PC-3 (cell line): Measurements from ENCODE around the gene MRTFA. TPM values are rescaled to one million over a fixed set of nuclear protein-coding genes. Genes with fewer than 3 reads are reported as not detected.

ENCODE experiments used
- ATAC-seq: fragments of 200-7000 bp; cut with Tn5 transposase; 2 replicates; pipeline ENCODE4 v1.9.1; 2020; ENCODE audit warnings: mild to moderate bottlenecking, moderate library complexity
- BruUV-seq: library from RNA; stranded (reverse); fragments of 400-500 nt; replicated peaks from 2 replicates; lab custom pipeline; 2021; lab: Mats Ljungman, UMichigan
- CTCF ChIA-PET: fragments of 300-600 bp; sonication (Branson Sonifier 250); formaldehyde crosslinking; loops from one replicate; lab custom pipeline; 2022; ENCODE audit warnings: antibody characterized with exemption; lab: Charles Lee
- POLR2A ChIA-PET: fragments of 300-600 bp; sonication (Branson Sonifier 250); formaldehyde crosslinking; loops from one replicate; lab custom pipeline; 2022; ENCODE audit warnings: antibody characterized with exemption; ENCODE audit not compliant: unreplicated experiment; lab: Charles Lee
- DNase-seq: peaks from one replicate; pipeline ENCODE4 v3.0.0-alpha.2; 2015
- H2AFZ ChIP-seq: fragments of 300-600 bp; sonication (generic); 2 replicates; pipeline ENCODE4 v1.6.0; 2016; ENCODE audit warnings: antibody characterized with exemption, low read length
- H3F3A ChIP-seq: fragments of 300-600 bp; sonication (generic); one replicate; pipeline ENCODE4 v1.6.0; 2017; ENCODE audit warnings: antibody characterized with exemption, low read length, control low read depth, mild to moderate bottlenecking; ENCODE audit not compliant: unreplicated experiment
- H3K27ac ChIP-seq: fragments of 300-600 bp; sonication (generic); 2 replicates; pipeline ENCODE4 v1.5.1; 2016; ENCODE audit warnings: mild to moderate bottlenecking, low read length
- H3K27me3 ChIP-seq: fragments of 300-600 bp; sonication (generic); 2 replicates; pipeline ENCODE4 v1.6.1; 2016; ENCODE audit warnings: low read length, mixed read lengths
- H3K36me3 ChIP-seq: fragments of 300-600 bp; sonication (generic); 2 replicates; pipeline ENCODE4 v1.6.1; 2016; ENCODE audit warnings: low read depth, mixed run types, low read length, mixed read lengths
- H3K4me1 ChIP-seq: fragments of 300-600 bp; sonication (generic); 2 replicates; pipeline ENCODE4 v1.5.1; 2016; ENCODE audit warnings: low read length; ENCODE audit not compliant: insufficient read depth
- H3K4me2 ChIP-seq: fragments of 300-600 bp; sonication (generic); 2 replicates; pipeline ENCODE4 v1.6.0; 2016; ENCODE audit warnings: low read length
- H3K4me3 ChIP-seq: fragments of 300-600 bp; sonication (generic); 2 replicates; pipeline ENCODE4 v1.5.1; 2016; ENCODE audit warnings: mild to moderate bottlenecking, low read length, mixed read lengths
- H3K79me2 ChIP-seq: fragments of 300-600 bp; sonication (generic); 2 replicates; pipeline ENCODE4 v1.6.1; 2017; ENCODE audit warnings: low read length, mixed read lengths
- H3K9ac ChIP-seq: fragments of 300-600 bp; sonication (generic); 2 replicates; pipeline ENCODE4 v1.6.0; 2016; ENCODE audit warnings: mild to moderate bottlenecking, low read length
- H3K9me2 ChIP-seq: fragments of 300-600 bp; sonication (generic); replicated peaks from 2 replicates; pipeline ENCODE4 v1.6.1; 2016; ENCODE audit warnings: mixed run types, low read length, mixed read lengths
- H3K9me3 ChIP-seq: fragments of 300-600 bp; sonication (generic); 2 replicates; pipeline ENCODE4 v1.6.1; 2016; ENCODE audit warnings: low read length, mixed read lengths
- H4K20me1 ChIP-seq: fragments of 300-600 bp; sonication (generic); 2 replicates; pipeline ENCODE4 v1.6.1; 2016; ENCODE audit warnings: low read length, mixed read lengths
- CTCF ChIP-seq: fragments of 300-600 bp; sonication (generic); conservative IDR thresholded peaks from 2 replicates; pipeline ENCODE4 v1.5.1; 2017; ENCODE audit warnings: antibody characterized with exemption, low read depth, mild to moderate bottlenecking, low read length
- EZH2 ChIP-seq: fragments of 300-600 bp; sonication (generic); IDR thresholded peaks from one replicate; pipeline ENCODE4 v1.6.1; 2017; ENCODE audit warnings: antibody characterized with exemption, mild to moderate bottlenecking, low read length; ENCODE audit not compliant: unreplicated experiment
- EZH2phosphoT487 ChIP-seq: fragments of 300-600 bp; sonication (generic); IDR thresholded peaks from 2 replicates; pipeline ENCODE4 v1.6.1; 2018; ENCODE audit warnings: mild to moderate bottlenecking, antibody characterized with exemption, low read length, borderline replicate concordance
- intact Hi-C: fragments of 100-400 bp; cut with micrococcal nuclease; formaldehyde crosslinking; loops from 2 replicates; pipeline ENCODE4 v1.9.0; 2023
- total RNA-seq: library from RNA; depleted of rRNA; stranded (reverse); fragments of >200 nt; gene quantifications from 2 replicates; pipeline ENCODE4 v1.2.3, GENCODE V29; 2014

The MRTFA gene
- total RNA-seq, 1 experiment from 2014 or later = 32.6 TPM

- no peaks in the 10 kb centered on the region for H3K27me3 ChIP-seq
- no peak overlapping the region for H3K4me2 ChIP-seq
- no peak overlapping the region for H3K4me3 ChIP-seq
- peak overlapping the region; percentile 42; the same call in 1 of the 2 replicates for H3K27ac ChIP-seq
- peaks cover 17% of the 10 kb centered on the region for H3K4me1 ChIP-seq
- intact Hi-C loops = no loop called here
- no peak for ATAC-seq
- H3K36me3 ChIP-seq = no peaks in the 10 kb centered on the region
- no peaks in the 10 kb centered on the region for H3F3A ChIP-seq
- ChIA-PET CTCF (interaction anchor here (0.6 kb wide), 1 partner anchor 71 kb away, joined by 4 read pairs; no protein-coding TSS in a partner anchor), POLR2A (interaction anchor here (0.5 kb wide), 1 partner anchor 138 kb away, joined by 3 read pairs; no protein-coding TSS in a partner anchor)
- no peak for TF ChIP-seq EZH2phosphoT487
- no peak for TF ChIP-seq EZH2
- no peak for TF ChIP-seq CTCF
- no peaks in the 10 kb centered on the region for H3K9me3 ChIP-seq
- peaks cover 28% of the 10 kb centered on the region for H3K79me2 ChIP-seq
- no TSS peak for BruUV-seq
- no peak overlapping the region for H2AFZ ChIP-seq
- H3K9me2 ChIP-seq = no peaks in the 10 kb centered on the region
- H3K9ac ChIP-seq = no peak overlapping the region
- no peaks in the 10 kb centered on the region for H4K20me1 ChIP-seq
- DNase-seq = peak; percentile 75
Observed at GRCh38 chr22:40512426-40513136, 123.9 kb downstream of the MRTFA start.

GRCh38 chr22:40511604-40512003 lies 124.9 kb downstream of the MRTFA start:
- DNase-seq (no peak), ATAC-seq (no peak)
- intact Hi-C loops = no loop called here
- Histone ChIP-seq H3K4me3 (no peak overlapping the region), H2AFZ (no peak overlapping the region), H3K36me3 (no peaks in the 10 kb centered on the region), H3K9me2 (no peaks in the 10 kb centered on the region), H3K9ac (no peak overlapping the region), H3K9me3 (no peaks in the 10 kb centered on the region), H3K4me1 (peaks cover 17% of the 10 kb centered on the region), H3K27me3 (no peaks in the 10 kb centered on the region), H3K79me2 (peaks cover 28% of the 10 kb centered on the region), H4K20me1 (no peaks in the 10 kb centered on the region), H3K4me2 (no peak overlapping the region), H3F3A (no peaks in the 10 kb centered on the region), H3K27ac (no peak overlapping the region)
- ChIA-PET POLR2A (no interaction called here), CTCF (interaction anchor here (0.6 kb wide), 1 partner anchor 70 kb away, joined by 4 read pairs; no protein-coding TSS in a partner anchor)
- TF ChIP-seq EZH2phosphoT487 = no peak
- BruUV-seq = no TSS peak

- Histone ChIP-seq H3K27ac (no peak overlapping the region), H3K9me3 (no peaks in the 10 kb centered on the region), H4K20me1 (no peaks in the 10 kb centered on the region), H3K27me3 (no peaks in the 10 kb centered on the region), H3K36me3 (no peaks in the 10 kb centered on the region), H3K79me2 (peaks cover 28% of the 10 kb centered on the region), H3K4me1 (peaks cover 17% of the 10 kb centered on the region), H3K9me2 (no peaks in the 10 kb centered on the region), H3K4me2 (no peak overlapping the region), H2AFZ (no peak overlapping the region), H3K9ac (no peak overlapping the region), H3K4me3 (no peak overlapping the region), H3F3A (no peaks in the 10 kb centered on the region)
- BruUV-seq = no TSS peak
- no peak for TF ChIP-seq CTCF
- no peak for TF ChIP-seq EZH2
- TF ChIP-seq EZH2phosphoT487 = no peak
- DNase-seq = no peak
- intact Hi-C loops = no loop called here
- ChIA-PET POLR2A (no interaction called here), CTCF (no interaction called here)
- no peak for ATAC-seq
Observed at GRCh38 chr22:40510631-40511364, 125.7 kb downstream of the MRTFA start.
